Loucy (cell line): ENCODE data around the gene GRM3.

Experiments used
- H2AFZ ChIP-seq: fragments of 200-600 bp; sonication (generic); 2 replicates; pipeline ENCODE4 v1.6.0; 2016; ENCODE audit warnings: antibody characterized with exemption, mild to moderate bottlenecking, low read length, moderate library complexity
- H3F3A ChIP-seq: fragments of 200-600 bp; 2 replicates; pipeline ENCODE4 v1.6.0; 2016; ENCODE audit warnings: antibody characterized with exemption, low read depth, mild to moderate bottlenecking
- H3K27me3 ChIP-seq: fragments of 200-600 bp; sonication (generic); 2 replicates; pipeline ENCODE4 v1.6.1; 2014; ENCODE audit warnings: low read length, mild to moderate bottlenecking; ENCODE audit not compliant: insufficient read depth, poor library complexity, severe bottlenecking
- H3K36me3 ChIP-seq: fragments of 200-600 bp; sonication (generic); 2 replicates; pipeline ENCODE4 v1.6.1; 2016; ENCODE audit warnings: low read length; ENCODE audit not compliant: insufficient read depth
- H3K4me1 ChIP-seq: fragments of 200-600 bp; sonication (generic); 2 replicates; pipeline ENCODE4 v1.5.1; 2014; ENCODE audit warnings: low read length, mild to moderate bottlenecking; ENCODE audit not compliant: insufficient read depth, poor library complexity, severe bottlenecking
- H3K4me2 ChIP-seq: fragments of 200-600 bp; sonication (generic); 2 replicates; pipeline ENCODE4 v1.6.0; 2014; ENCODE audit warnings: antibody characterized with exemption, low read length, low read depth, mild to moderate bottlenecking; ENCODE audit not compliant: poor library complexity, severe bottlenecking
- H3K4me3 ChIP-seq: fragments of 200-600 bp; sonication (generic); 2 replicates; pipeline ENCODE4 v1.5.1; 2014; ENCODE audit warnings: low read length, mild to moderate bottlenecking, mixed read lengths; ENCODE audit not compliant: poor library complexity, severe bottlenecking
- H3K79me2 ChIP-seq: fragments of 200-600 bp; sonication (generic); 2 replicates; pipeline ENCODE4 v1.6.1; 2014; ENCODE audit warnings: low read length; ENCODE audit not compliant: insufficient read depth
- H3K9ac ChIP-seq: fragments of 200-600 bp; sonication (generic); 2 replicates; pipeline ENCODE4 v1.6.0; 2014; ENCODE audit warnings: mild to moderate bottlenecking, low read depth, low read length, moderate library complexity; ENCODE audit not compliant: poor library complexity, severe bottlenecking
- H3K9me2 ChIP-seq: fragments of 200-600 bp; sonication (generic); replicated peaks from 2 replicates; pipeline ENCODE4 v1.6.1; 2016; ENCODE audit warnings: low read depth, low read length, mixed read lengths
- H3K9me3 ChIP-seq: fragments of 200-600 bp; sonication (generic); 2 replicates; pipeline ENCODE4 v1.6.1; 2014; ENCODE audit warnings: mild to moderate bottlenecking, antibody characterized with exemption, low read length, low read depth; ENCODE audit not compliant: insufficient read depth
- H4K20me1 ChIP-seq: fragments of 200-600 bp; sonication (generic); 2 replicates; pipeline ENCODE4 v1.6.0; 2014; ENCODE audit warnings: antibody characterized with exemption, low read length, mild to moderate bottlenecking; ENCODE audit not compliant: insufficient read depth, poor library complexity, severe bottlenecking
- CTCF ChIP-seq: fragments of 200-600 bp; sonication (generic); conservative IDR thresholded peaks from 2 replicates; pipeline ENCODE4 v1.5.1; 2014; ENCODE audit warnings: mild to moderate bottlenecking, antibody characterized with exemption, low read length
- EZH2phosphoT487 ChIP-seq: fragments of 200-600 bp; IDR thresholded peaks from 2 replicates; pipeline ENCODE4 v1.6.1; 2018; ENCODE audit warnings: antibody characterized with exemption, mild to moderate bottlenecking, moderate library complexity, borderline replicate concordance

Gene GRM3

GRCh38 chr7:86863452-86863851, 219.7 kb downstream of the GRM3 start:
- Histone ChIP-seq H3K36me3 (no peaks in the 10 kb centered on the region), H4K20me1 (no peaks in the 10 kb centered on the region), H3K9me2 (no peaks in the 10 kb centered on the region), H3K9ac (no peak overlapping the region), H3K4me2 (no peak overlapping the region), H3K9me3 (no peaks in the 10 kb centered on the region), H3K4me1 (no peaks in the 10 kb centered on the region), H3K27me3 (no peaks in the 10 kb centered on the region), H2AFZ (no peak overlapping the region), H3K79me2 (no peaks in the 10 kb centered on the region), H3F3A (no peaks in the 10 kb centered on the region), H3K4me3 (no peak overlapping the region)
- TF ChIP-seq EZH2phosphoT487 (no peak), CTCF (no peak)

- TF ChIP-seq EZH2phosphoT487 (no peak), CTCF (no peak)
- no peaks in the 10 kb centered on the region for H3K9me3 ChIP-seq
- no peak overlapping the region for H3K9ac ChIP-seq
- no peaks in the 10 kb centered on the region for H3K9me2 ChIP-seq
- H3F3A ChIP-seq, result no peaks in the 10 kb centered on the region
- H3K4me2 ChIP-seq, result no peak overlapping the region
- H3K4me1 ChIP-seq, result no peaks in the 10 kb centered on the region
- H3K36me3 ChIP-seq, result no peaks in the 10 kb centered on the region
- H3K27me3 ChIP-seq, result no peaks in the 10 kb centered on the region
- no peaks in the 10 kb centered on the region for H4K20me1 ChIP-seq
- H3K79me2 ChIP-seq, result no peaks in the 10 kb centered on the region
- H3K4me3 ChIP-seq, result no peak overlapping the region
- H2AFZ ChIP-seq, result no peak overlapping the region
These were observed 223.6 kb downstream of the GRM3 start for GRCh38 chr7:86867163-86867762.

GRCh38 chr7:86876146-86876545, 232.4 kb downstream of the GRM3 start:
- H3K79me2 ChIP-seq, result no peaks in the 10 kb centered on the region
- no peaks in the 10 kb centered on the region for H3F3A ChIP-seq
- H4K20me1 ChIP-seq, result no peaks in the 10 kb centered on the region
- H3K9me3 ChIP-seq, result no peaks in the 10 kb centered on the region
- H3K4me3 ChIP-seq, result no peak overlapping the region
- TF ChIP-seq CTCF (no peak), EZH2phosphoT487 (no peak)
- H3K36me3 ChIP-seq, result no peaks in the 10 kb centered on the region
- H3K4me2 ChIP-seq, result no peak overlapping the region
- no peaks in the 10 kb centered on the region for H3K27me3 ChIP-seq
- H3K9me2 ChIP-seq, result no peaks in the 10 kb centered on the region
- no peak overlapping the region for H2AFZ ChIP-seq
- no peaks in the 10 kb centered on the region for H3K4me1 ChIP-seq
- no peak overlapping the region for H3K9ac ChIP-seq
